Loucy (cell line): ENCODE results near the gene SIL1.

Source experiments
- CTCF ChIP-seq: fragments of 200-600 bp; sonication (generic); conservative IDR thresholded peaks from 2 replicates; pipeline ENCODE4 v1.5.1; 2014; ENCODE audit warnings: mild to moderate bottlenecking, antibody characterized with exemption, low read length
- EZH2phosphoT487 ChIP-seq: fragments of 200-600 bp; IDR thresholded peaks from 2 replicates; pipeline ENCODE4 v1.6.1; 2018; ENCODE audit warnings: antibody characterized with exemption, mild to moderate bottlenecking, moderate library complexity, borderline replicate concordance

GRCh38 chr5:138952962-138953361 lies 245.2 kb downstream of the SIL1 start:
- no peak for TF ChIP-seq CTCF
- TF ChIP-seq EZH2phosphoT487 = no peak
